GM12872 (cell line): ENCODE data around the gene WDR76.

Experiments used
- CTCF ChIP-seq: IDR thresholded peaks from 3 replicates; pipeline ENCODE4 v1.5.1; 2011; ENCODE audit warnings: low read depth, mild to moderate bottlenecking, low read length, moderate library complexity; ENCODE audit not compliant: insufficient read depth

Gene WDR76

GRCh38 chr15:43872416-43873020 is 45.7 kb downstream of the WDR76 start:
- TF ChIP-seq CTCF, result peak; percentile 57

GRCh38 chr15:43873651-43874050 is 46.8 kb downstream of the WDR76 start:
- TF ChIP-seq CTCF, result no peak

- TF ChIP-seq CTCF, result no peak
These were observed 50.1 kb downstream of the WDR76 start for GRCh38 chr15:43876872-43877271.

GRCh38 chr15:43877371-43877770 is 50.6 kb downstream of the WDR76 start:
- no peak for TF ChIP-seq CTCF

GRCh38 chr15:43878446-43878845 is 51.6 kb downstream of the WDR76 start:
- no peak for TF ChIP-seq CTCF

- TF ChIP-seq CTCF, result no peak
These were observed 52.9 kb downstream of the WDR76 start for GRCh38 chr15:43879386-43880355.

GRCh38 chr15:43880406-43881194 is 53.8 kb downstream of the WDR76 start:
- no peak for TF ChIP-seq CTCF
